NCI-H1417 (cell line): ENCODE results near the gene EMX2.
A peak's percentile ranks its signal among the peaks of the same experiment; 100 is the strongest.

ENCODE experiments used
- DNase-seq, 3 experiments: peaks; one replicate each; lab custom pipeline; 2025; lab: John Stamatoyannopoulos, UW

Gene EMX2

GRCh38 chr10:117532003-117532385 lies 10.6 kb upstream of the EMX2 start:
- DNase-seq: no peak

GRCh38 chr10:117532451-117533107 lies 10.0 kb upstream of the EMX2 start:
- DNase-seq: no peak

GRCh38 chr10:117533507-117534281 lies 8.9 kb upstream of the EMX2 start:
- DNase-seq: peak; percentile 7 to 64 (median 28)

GRCh38 chr10:117534321-117535297 lies 7.9 kb upstream of the EMX2 start:
- DNase-seq: peak in 2 of 3 experiments; percentile 63 to 74

- DNase-seq: peak in 2 of 3 experiments; percentile 43 to 54
Observed at GRCh38 chr10:117535298-117536071, 7.1 kb upstream of the EMX2 start.

GRCh38 chr10:117536072-117536865 lies 6.3 kb upstream of the EMX2 start:
- DNase-seq: no peak

GRCh38 chr10:117536866-117537435 lies 5.6 kb upstream of the EMX2 start:
- DNase-seq: no peak

- DNase-seq: no peak
Observed at GRCh38 chr10:117537436-117537903, 5.1 kb upstream of the EMX2 start.

GRCh38 chr10:117537904-117538524 lies 4.5 kb upstream of the EMX2 start:
- DNase-seq: no peak

- DNase-seq: no peak
Observed at GRCh38 chr10:117539361-117539773, 3.2 kb upstream of the EMX2 start.

GRCh38 chr10:117539903-117540639 lies 2.5 kb upstream of the EMX2 start:
- no peak for DNase-seq

- no peak for DNase-seq
Observed at GRCh38 chr10:117540640-117541404, 1.7 kb upstream of the EMX2 start.

- DNase-seq: no peak
Observed at GRCh38 chr10:117541405-117541908, 1.1 kb upstream of the EMX2 start.

- DNase-seq: peak in 1 of 3 experiments; percentile 45
Observed at GRCh38 chr10:117541909-117542705, 439 bp upstream of the EMX2 start.

- peak in 2 of 3 experiments; percentile 77 to 78 for DNase-seq
Observed at GRCh38 chr10:117543225-117544003, 868 bp downstream of the EMX2 start.

- peak in 2 of 3 experiments; percentile 63 to 66 for DNase-seq
Observed at GRCh38 chr10:117544004-117544701, 1.6 kb downstream of the EMX2 start.
